ENCODE results near the gene TNFRSF19.

GRCh38 chr13:23697772-23698313, 127.6 kb downstream of the TNFRSF19 start:
- TF ChIP-seq TARDBP (IDR thresholded peaks at IDR 0.05): no peak
- no peak for TF ChIP-seq NFRKB (IDR thresholded peaks at IDR 0.05)
- TF ChIP-seq FOXA1 (IDR thresholded peaks at IDR 0.05): no peak
- TF ChIP-seq ARNT (IDR thresholded peaks at IDR 0.05): no peak
- no peak for TF ChIP-seq HDGF (IDR thresholded peaks at IDR 0.05; ENCODE audit: borderline replicate concordance)
- TF ChIP-seq SUZ12 (IDR thresholded peaks at IDR 0.05): no peak
